ENCODE results near the gene IL3RA.

DNA sequence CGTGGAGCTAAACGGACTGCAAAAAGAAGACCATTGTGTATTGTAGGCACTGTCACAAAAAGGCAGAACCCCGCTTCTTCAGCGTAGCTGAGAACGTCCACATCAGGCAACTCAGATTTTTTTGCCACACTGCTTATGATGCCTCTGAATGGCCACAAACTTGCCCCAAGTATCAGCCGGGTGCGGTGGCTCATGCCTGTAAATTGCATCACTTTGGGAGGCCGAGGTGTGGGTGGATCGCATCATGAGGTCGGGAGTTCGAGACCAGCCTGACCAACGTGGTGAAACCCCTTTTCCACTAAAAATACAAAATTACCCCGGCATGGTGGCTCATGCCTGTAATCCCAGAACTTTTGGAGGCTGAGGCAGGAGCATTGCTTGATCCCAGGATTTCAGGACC, 14.9 kb upstream of the IL3RA start:
- TF ChIP-seq, protein P1, sequence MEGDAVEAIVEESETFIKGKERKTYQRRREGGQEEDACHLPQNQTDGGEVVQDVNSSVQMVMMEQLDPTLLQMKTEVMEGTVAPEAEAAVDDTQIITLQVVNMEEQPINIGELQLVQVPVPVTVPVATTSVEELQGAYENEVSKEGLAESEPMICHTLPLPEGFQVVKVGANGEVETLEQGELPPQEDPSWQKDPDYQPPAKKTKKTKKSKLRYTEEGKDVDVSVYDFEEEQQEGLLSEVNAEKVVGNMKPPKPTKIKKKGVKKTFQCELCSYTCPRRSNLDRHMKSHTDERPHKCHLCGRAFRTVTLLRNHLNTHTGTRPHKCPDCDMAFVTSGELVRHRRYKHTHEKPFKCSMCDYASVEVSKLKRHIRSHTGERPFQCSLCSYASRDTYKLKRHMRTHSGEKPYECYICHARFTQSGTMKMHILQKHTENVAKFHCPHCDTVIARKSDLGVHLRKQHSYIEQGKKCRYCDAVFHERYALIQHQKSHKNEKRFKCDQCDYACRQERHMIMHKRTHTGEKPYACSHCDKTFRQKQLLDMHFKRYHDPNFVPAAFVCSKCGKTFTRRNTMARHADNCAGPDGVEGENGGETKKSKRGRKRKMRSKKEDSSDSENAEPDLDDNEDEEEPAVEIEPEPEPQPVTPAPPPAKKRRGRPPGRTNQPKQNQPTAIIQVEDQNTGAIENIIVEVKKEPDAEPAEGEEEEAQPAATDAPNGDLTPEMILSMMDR (conservative IDR thresholded peaks at IDR 0.05; ENCODE audit: low read depth, low read length), result no peak
- TF ChIP-seq EZH2 (IDR thresholded peaks at IDR 0.05; ENCODE audit: borderline replicate concordance, low read depth, low read length, poor library complexity, severe bottlenecking), result no peak

Measured in A673 (cell line).